Spleen (tissue), 11 donors: Measurements from ENCODE around the gene CLEC4G. TPM values are rescaled to one million over a fixed set of nuclear protein-coding genes. Genes with fewer than 3 reads are reported as not detected.

ENCODE experiments used
- DNase-seq: peaks from one replicate; pipeline ENCODE4 v3.0.0-alpha.2; 2020
- H3K27ac ChIP-seq, 8 donors: fragments of 200-600 bp; sonication (generic) in 7 of 8; 1 replicate in 4 of 8; 2 replicates in 4 of 8; pipeline versions ENCODE4 v1.5.0 to v1.8.0; 2016 to 2021; ENCODE audit warnings: inconsistent platforms in 4 of 8, mild to moderate bottlenecking in 4 of 8, moderate library complexity in 1 of 8
- H3K27me3 ChIP-seq, 7 donors: fragments of 200-600 bp; sonication (generic) in 6 of 7; replicated peaks in 1 of 7; 1 replicate in 4 of 7; 2 replicates in 3 of 7; pipeline versions ENCODE4 v1.5.0 to v1.8.0; 2016 to 2021; ENCODE audit warnings: inconsistent platforms in 3 of 7, mild to moderate bottlenecking in 1 of 7
- H3K36me3 ChIP-seq, 6 donors: fragments of 200-600 bp; sonication (generic) in 5 of 6; 1 replicate in 4 of 6; 2 replicates in 2 of 6; pipeline versions ENCODE4 v1.5.0 to v1.8.0; 2016 to 2021; ENCODE audit warnings: inconsistent platforms in 2 of 6
- H3K4me1 ChIP-seq, 6 donors: fragments of 200-600 bp; sonication (generic) in 5 of 6; 1 replicate in 3 of 6; 2 replicates in 3 of 6; pipeline versions ENCODE4 v1.5.0 to v1.8.0; 2016 to 2021; ENCODE audit warnings: inconsistent platforms in 3 of 6
- H3K4me3 ChIP-seq, 8 donors: fragments of 200-600 bp; sonication (generic) in 7 of 8; 1 replicate in 4 of 8; 2 replicates in 4 of 8; pipeline versions ENCODE4 v1.5.0 to v1.8.0; 2016 to 2021; ENCODE audit warnings: inconsistent platforms in 4 of 8, mild to moderate bottlenecking in 4 of 8, moderate library complexity in 2 of 8
- H3K9me3 ChIP-seq, 8 donors: fragments of 200-600 bp; sonication (generic) in 7 of 8; 1 replicate in 4 of 8; 2 replicates in 4 of 8; pipeline versions ENCODE4 v1.5.0 to v1.8.0; 2016 to 2021; ENCODE audit warnings: inconsistent platforms in 4 of 8
- POLR2A ChIP-seq, 3 donors: fragments of 450-650 bp; IDR thresholded peaks; one replicate each; pipeline ENCODE4 v1.5.1; 2017; ENCODE audit warnings: antibody characterized with exemption in 3 of 3, mild to moderate bottlenecking in 1 of 3
- POLR2AphosphoS5 ChIP-seq, 3 donors: sonication (generic); formaldehyde crosslinking; IDR thresholded peaks; one replicate each; pipeline ENCODE4 v1.5.1; 2017; ENCODE audit warnings: antibody characterized with exemption in 3 of 3
- WGBS, 5 donors: extraction: QIAGEN DNeasy Blood & Tissue Kit in 3 of 5; methylation state at CpG; one replicate each; pipeline versions ENCODE4 v1.1.5 to v1.1.7; 2013 to 2018; 5-methylcytosine and 5-hydroxymethylcytosine counted together
- intact Hi-C: fragments of 100-400 bp; cut with DNase I; formaldehyde crosslinking; loops from one replicate; pipeline ENCODE4 v1.15.0; 2023; ENCODE audit warnings: low total_unique reads
- polyA plus RNA-seq, 3 donors: library from polyadenylated mRNA; stranded (reverse); fragments of 200-250 nt; gene quantifications; one replicate each; pipeline ENCODE4 v1.2.1, GENCODE V29; 2013
- total RNA-seq, 7 donors: library from RNA; depleted of rRNA in 3 of 7; stranded (reverse); fragments of >200 nt in 3 of 7; fragmentation: NEBNext Ultra II Directional in 4 of 7; extraction: Animal tissue kit (Norgen Biotek cat#: 25700) in 4 of 7; gene quantifications; one replicate each; pipeline versions ENCODE4 v1.1.0 to v1.2.1, GENCODE V29; 2016 to 2021
- TF ChIP-seq, protein P1 (sequence below), 11 experiments: fragments of 200-600 bp in 7 of 11; fragments of 450-650 bp in 4 of 11; sonication (generic) in 4 of 11; IDR thresholded peaks in 8 of 11; conservative IDR thresholded peaks in 3 of 11; 1 replicate in 7 of 11; 2 replicates in 4 of 11; pipeline versions ENCODE4 v1.4.0 to v1.8.0; 2016 to 2021; ENCODE audit warnings: antibody characterized with exemption in 11 of 11, inconsistent platforms in 4 of 11, mild to moderate bottlenecking in 1 of 11
- donor health status: healthy with polysubstance abuse.
- donor health status: DM: no; HTN: no; CAD: no; lungs with moderate emphysema.
- donor health status: DM: no; HTN: no; CAD: no.
- donor health status: Bipolar disorder and iron deficiency.
- donor health status: healthy.
- donor health status: DM: no; HTN: no; CAD: no.
- donor health status: DM: yes; HTN: yes; CAD: no.

Gene CLEC4G
- total and polyA plus RNA-seq, 10 donors = 0.34 to 4.0 (median 1.0) TPM; not detected in 1

DNA sequence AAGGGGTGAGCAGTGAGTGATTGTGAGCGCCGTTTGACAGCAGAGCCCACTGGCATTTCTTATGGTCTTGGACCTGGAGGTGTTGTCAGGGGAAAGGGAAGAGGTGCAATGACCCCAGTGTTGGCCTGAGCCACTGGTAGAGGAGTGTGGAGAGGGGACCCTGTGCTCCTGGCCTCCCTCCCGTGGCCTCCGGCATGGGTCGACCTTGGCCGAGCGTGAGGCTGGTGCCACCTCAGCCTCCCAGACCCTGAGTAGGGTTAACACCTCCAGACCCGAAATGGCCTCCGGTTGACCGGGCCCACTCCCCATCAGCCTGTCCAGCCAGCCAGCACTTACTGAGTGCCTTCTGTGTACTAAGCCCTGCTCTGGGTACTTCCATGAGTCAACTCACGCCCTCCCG, 44.7 kb downstream of the CLEC4G start:
- Histone ChIP-seq H3K27ac (no peak overlapping the region), H3K27me3 (peaks cover 0 to 18% (median 0%) of the 10 kb centered on the region in 7 donors), H3K36me3 (peaks cover 0 to 50% (median 29%) of the 10 kb centered on the region in 6 donors), H3K4me3 (no peak overlapping the region), H3K4me1 (peaks cover 0 to 30% (median 9%) of the 10 kb centered on the region in 6 donors), H3K9me3 (no peaks in the 10 kb centered on the region)
- DNase-seq = peak; percentile 69
- TF ChIP-seq POLR2A (IDR thresholded peaks at IDR 0.05) (no peak), POLR2AphosphoS5 (IDR thresholded peaks at IDR 0.05) (peak; percentile 27 to 73 (median 40))
- 87 to 92% (median 90%) methylated on average over 12 of the region's 12 CpGs for WGBS, 5 donors
- intact Hi-C loops = no loop called here

DNA sequence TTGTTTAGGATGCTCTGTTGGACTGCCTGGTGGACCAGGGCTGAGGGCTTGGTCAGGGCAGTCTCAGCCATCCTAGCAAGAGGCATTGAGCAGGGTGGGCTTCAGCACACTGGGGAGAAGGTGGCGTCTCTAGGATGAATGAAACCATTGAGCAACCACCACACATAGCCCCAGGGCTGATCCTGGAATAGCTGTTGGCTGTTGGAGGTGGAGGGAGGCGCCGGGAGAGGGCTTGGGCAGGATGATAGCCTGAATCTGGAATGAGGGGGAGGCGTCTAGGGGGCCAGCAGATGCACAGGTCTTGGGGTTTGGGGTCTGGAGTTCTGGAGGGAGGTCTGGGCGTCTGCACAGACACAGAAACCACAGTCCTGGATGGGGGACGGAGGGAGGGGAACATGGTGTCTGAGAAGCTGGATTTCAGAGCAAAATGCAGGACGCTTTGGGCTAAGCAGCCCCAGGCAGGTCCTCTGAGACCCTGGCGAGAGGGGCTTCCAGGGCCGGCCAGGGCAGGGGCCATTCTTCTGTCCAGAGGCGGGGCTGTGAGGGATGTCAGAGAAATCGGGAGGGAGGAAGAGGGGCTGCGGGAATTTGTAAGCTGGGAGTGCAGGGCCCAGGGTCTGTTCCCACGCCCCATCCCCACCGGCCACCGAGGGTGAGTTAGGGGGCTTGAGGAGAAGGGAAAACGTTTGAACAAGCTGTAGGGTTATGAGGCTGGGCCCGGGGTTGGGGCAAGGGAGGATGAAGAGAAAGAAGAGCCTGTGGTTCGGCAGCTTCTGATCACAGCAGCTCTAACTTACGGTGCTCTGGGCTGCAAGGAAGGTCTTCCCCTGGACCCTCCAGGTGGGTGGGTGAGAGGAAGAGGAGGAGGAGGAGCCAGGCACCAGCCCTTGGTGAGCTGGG, 46.1 kb downstream of the CLEC4G start:
- no peaks in the 10 kb centered on the region for H3K9me3 ChIP-seq
- peak; percentile 69 for DNase-seq
- peaks cover 2 to 41% (median 14%) of the 10 kb centered on the region in 6 donors for H3K4me1 ChIP-seq
- no peak overlapping the region for H3K4me3 ChIP-seq
- 70 to 76% (median 72%) methylated on average over 19 of the region's 19 CpGs for WGBS, 5 donors
- TF ChIP-seq POLR2AphosphoS5 (IDR thresholded peaks at IDR 0.05) = peak in 2 of 3 donors; percentile 10 to 55
- no peak for TF ChIP-seq POLR2A (IDR thresholded peaks at IDR 0.05)
- intact Hi-C loops = no loop called here
- H3K36me3 ChIP-seq = peaks cover 0 to 53% (median 29%) of the 10 kb centered on the region in 6 donors
- H3K27me3 ChIP-seq = peaks cover 0 to 18% (median 0%) of the 10 kb centered on the region in 7 donors
- H3K27ac ChIP-seq = no peak overlapping the region

DNA sequence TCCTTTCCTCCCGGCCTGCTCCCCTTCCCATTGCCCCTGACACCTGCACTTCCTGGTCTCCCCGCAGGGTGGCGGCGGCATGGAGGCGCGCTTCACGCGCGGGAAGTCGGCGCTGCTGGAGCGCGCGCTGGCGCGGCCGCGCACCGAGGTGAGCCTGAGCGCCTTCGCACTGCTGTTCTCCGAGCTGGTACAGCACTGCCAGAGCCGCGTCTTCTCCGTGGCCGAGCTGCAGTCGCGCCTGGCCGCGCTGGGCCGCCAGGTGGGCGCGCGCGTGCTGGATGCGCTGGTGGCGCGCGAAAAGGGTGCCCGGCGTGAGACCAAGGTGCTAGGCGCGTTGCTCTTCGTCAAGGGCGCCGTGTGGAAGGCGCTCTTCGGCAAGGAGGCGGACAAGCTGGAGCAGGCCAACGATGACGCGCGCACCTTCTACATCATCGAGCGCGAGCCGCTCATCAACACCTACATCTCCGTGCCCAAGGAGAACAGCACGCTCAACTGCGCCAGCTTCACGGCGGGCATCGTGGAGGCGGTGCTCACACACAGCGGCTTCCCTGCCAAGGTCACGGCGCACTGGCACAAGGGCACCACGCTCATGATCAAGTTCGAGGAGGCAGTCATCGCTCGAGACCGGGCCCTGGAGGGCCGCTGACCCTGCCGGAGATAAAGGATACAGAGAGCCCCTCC, 49.6 kb downstream of the CLEC4G start:
- TF ChIP-seq POLR2AphosphoS5 (IDR thresholded peaks at IDR 0.05) (peak in 2 of 3 donors; percentile 23 to 56), POLR2A (IDR thresholded peaks at IDR 0.05) (no peak)
- intact Hi-C loops = loop anchor here (5.0 kb wide), 2 partner anchors 115 kb away; no protein-coding TSS in a partner anchor
- peak overlapping the region in 7 of 8 donors; percentile 91 to 98 (median 97) for H3K27ac ChIP-seq
- H3K4me1 ChIP-seq = peaks cover 6 to 64% (median 31%) of the 10 kb centered on the region in 6 donors
- peaks cover 0 to 27% (median 8%) of the 10 kb centered on the region in 7 donors for H3K27me3 ChIP-seq
- peaks cover 0 to 44% (median 29%) of the 10 kb centered on the region in 6 donors for H3K36me3 ChIP-seq
- H3K4me3 ChIP-seq = peak overlapping the region in 6 of 8 donors; percentile 78 to 97 (median 92)
- no peaks in the 10 kb centered on the region for H3K9me3 ChIP-seq
- WGBS, 5 donors = 84 to 94% (median 86%) methylated on average over 53 to 74 of the region's 74 CpGs
- peak; percentile 88 for DNase-seq

DNA sequence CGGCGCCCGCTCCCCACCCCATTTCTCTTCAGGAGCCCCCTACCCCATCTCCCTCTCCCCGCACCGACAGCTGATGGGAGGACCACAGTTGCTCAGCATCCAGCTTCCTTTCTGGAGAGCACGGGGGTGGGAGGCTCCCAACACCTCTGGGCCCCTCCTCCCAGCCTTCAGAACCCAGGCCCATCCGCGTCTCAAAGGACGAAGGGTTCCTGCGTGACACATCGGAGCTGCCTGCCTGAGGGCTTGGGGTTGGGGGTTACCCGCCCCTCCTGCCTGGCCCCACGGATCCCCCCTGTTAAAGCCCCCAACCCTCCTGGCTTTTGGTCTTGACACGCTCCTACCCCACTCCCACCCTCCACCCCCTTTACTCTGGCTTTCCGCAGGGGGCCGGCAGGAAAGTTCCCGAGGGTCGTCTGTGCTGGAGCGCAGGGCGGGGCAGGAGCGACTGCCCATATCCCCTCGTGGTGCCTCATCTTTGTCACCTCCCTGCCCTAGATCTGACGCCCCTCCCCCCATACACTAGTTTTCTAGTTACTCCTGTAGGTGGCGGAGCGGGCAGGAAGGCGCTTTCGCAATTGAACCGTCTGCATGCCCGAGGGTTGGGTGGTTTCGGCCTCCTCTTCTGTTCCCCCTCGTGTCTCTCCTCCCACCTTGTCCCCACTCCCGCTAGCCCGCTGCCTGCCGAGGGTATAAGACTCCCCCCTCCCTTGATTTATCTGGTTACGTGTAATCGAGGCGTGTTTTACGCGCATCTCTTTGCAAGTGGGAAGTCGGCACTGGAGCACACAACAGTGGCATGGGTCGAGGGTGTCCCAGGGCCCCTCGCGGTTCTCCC, 50.4 kb downstream of the CLEC4G start:
- intact Hi-C loops = loop anchor here (5.0 kb wide), 2 partner anchors 114 to 116 kb away; no protein-coding TSS in a partner anchor

More for the DNA sequence above, 50.4 kb downstream of the CLEC4G start:
- peak overlapping the region; percentile 78 to 100 (median 94) for H3K4me3 ChIP-seq
- peaks cover 0 to 34% (median 14%) of the 10 kb centered on the region in 7 donors for H3K27me3 ChIP-seq
- 2 to 9% (median 6%) methylated on average over 40 to 43 of the region's 43 CpGs for WGBS, 5 donors
- DNase-seq = peak; percentile 94
- peak overlapping the region; percentile 78 to 98 (median 96) for H3K27ac ChIP-seq
- H3K9me3 ChIP-seq = no peaks in the 10 kb centered on the region
- TF ChIP-seq POLR2A (IDR thresholded peaks at IDR 0.05) = no peak
- TF ChIP-seq POLR2AphosphoS5 (IDR thresholded peaks at IDR 0.05) = peak in 2 of 3 donors; percentile 37 to 78
- TF ChIP-seq, protein P1, sequence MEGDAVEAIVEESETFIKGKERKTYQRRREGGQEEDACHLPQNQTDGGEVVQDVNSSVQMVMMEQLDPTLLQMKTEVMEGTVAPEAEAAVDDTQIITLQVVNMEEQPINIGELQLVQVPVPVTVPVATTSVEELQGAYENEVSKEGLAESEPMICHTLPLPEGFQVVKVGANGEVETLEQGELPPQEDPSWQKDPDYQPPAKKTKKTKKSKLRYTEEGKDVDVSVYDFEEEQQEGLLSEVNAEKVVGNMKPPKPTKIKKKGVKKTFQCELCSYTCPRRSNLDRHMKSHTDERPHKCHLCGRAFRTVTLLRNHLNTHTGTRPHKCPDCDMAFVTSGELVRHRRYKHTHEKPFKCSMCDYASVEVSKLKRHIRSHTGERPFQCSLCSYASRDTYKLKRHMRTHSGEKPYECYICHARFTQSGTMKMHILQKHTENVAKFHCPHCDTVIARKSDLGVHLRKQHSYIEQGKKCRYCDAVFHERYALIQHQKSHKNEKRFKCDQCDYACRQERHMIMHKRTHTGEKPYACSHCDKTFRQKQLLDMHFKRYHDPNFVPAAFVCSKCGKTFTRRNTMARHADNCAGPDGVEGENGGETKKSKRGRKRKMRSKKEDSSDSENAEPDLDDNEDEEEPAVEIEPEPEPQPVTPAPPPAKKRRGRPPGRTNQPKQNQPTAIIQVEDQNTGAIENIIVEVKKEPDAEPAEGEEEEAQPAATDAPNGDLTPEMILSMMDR (IDR thresholded peaks at IDR 0.05 in 8 of 11, conservative IDR thresholded peaks at IDR 0.05 in 3 of 11) = peak in 10 of 11 experiments; percentile 40 to 79 (median 65)
- H3K4me1 ChIP-seq = peaks cover 6 to 72% (median 35%) of the 10 kb centered on the region in 6 donors
- H3K36me3 ChIP-seq = peaks cover 0 to 44% (median 29%) of the 10 kb centered on the region in 6 donors
